ENCODE results near the gene CCND1. TPM values are rescaled to one million over a fixed set of nuclear protein-coding genes. Genes with fewer than 3 reads are reported as not detected.

The CCND1 gene
- total RNA-seq (2013; cell fraction: nucleolus; rRNA removed), result 22.7 and 23.4 TPM in 2 replicates
- 0.23 and 0.54 TPM in 2 replicates for total RNA-seq (2014; rRNA removed)
- 0.09 and 0.28 TPM in 2 replicates for total RNA-seq (2014; rRNA removed; fragmentation: Illumina TruSeq; extraction: Trizol)
- total RNA-seq (2021), result 1.5 and 2.6 TPM in 2 replicates
- 0.70 TPM for polyA plus RNA-seq (2011; ENCODE audit: low read depth)
- polyA plus RNA-seq (2011; rRNA removed), result 3.8 and 6.6 TPM in 2 replicates
- polyA plus RNA-seq (2011; cell fraction: cytosol; rRNA removed), result 8.8 and 8.9 TPM in 2 replicates
- polyA plus RNA-seq (2011; cell fraction: nucleus; rRNA removed), result 11.2 and 12.7 TPM in 2 replicates
- polyA plus RNA-seq (2012), result 1.1 and 1.8 TPM in 2 replicates
- 0.03 and 0.43 TPM in 2 replicates for polyA plus RNA-seq (2014; fragmentation: Illumina TruSeq; extraction: Trizol)
- not detected for polyA plus RNA-seq (2014; fragmentation: Nextera tagmentation; extraction: Ambion mirVana)
- polyA plus RNA-seq (2014; rRNA removed), result 0.09 and 0.17 TPM in 2 replicates
- polyA plus RNA-seq (2016; fragmentation: Nextera tagmentation; extraction: Ambion mirVana), result 1 to 10 TPM in 1 of 2 experiments, under 1 TPM in 1; 0.75 to 1.2 TPM
- 4.2 and 7.6 TPM in 2 replicates for polyA minus RNA-seq (2011; rRNA and poly(A)+ RNA removed)
- polyA minus RNA-seq (2011; cell fraction: cytosol; rRNA and poly(A)+ RNA removed), result 6.3 and 7.5 TPM in 2 replicates
- 7.9 and 12.1 TPM in 2 replicates for polyA minus RNA-seq (2011; cell fraction: nucleus; rRNA and poly(A)+ RNA removed)
- Bru-seq, nascent RNA, result percentile 58 among the genes with signal in this experiment
- BruChase-seq, experiment 1, labeled RNA remaining after a 6-hour chase, result percentile 64 among the genes with signal in this experiment
- BruChase-seq, experiment 2, labeled RNA remaining after a 2-hour chase, result percentile 69 among the genes with signal in this experiment
- long read RNA-seq, experiment 1, full-length matches to known transcripts, result 4 of 5 reads
- long read RNA-seq, experiment 1, partial matches to known transcripts, result 1 of 5 reads
- long read RNA-seq, experiment 1, other reads (novel, unspliced or antisense), result 0 of 5 reads
- long read RNA-seq, experiment 2, full-length matches to known transcripts, result 2 of 3 reads
- long read RNA-seq, experiment 2, partial matches to known transcripts, result 0 of 3 reads
- long read RNA-seq, experiment 2, other reads (novel, unspliced or antisense), result 1 of 3 reads

- CTCF ChIA-PET, result interaction anchor here (1.1 to 1.8 kb wide), 3 partner anchors 349 to 539 kb away, joined by 3 to 4 read pairs (median 3); no protein-coding TSS in a partner anchor
- TF ChIP-seq IKZF1 (conservative IDR thresholded peaks at IDR 0.05) (0 out of 2 replicates have a peak, but pooled peaks have one; percentile 34), YY1 (IDR thresholded peaks at IDR 0.05; ENCODE audit: low read depth, low read length) (no peak), RFX5 (IDR thresholded peaks at IDR 0.05; ENCODE audit: low read depth, low read length) (peak; percentile 93), TCF12 (IDR thresholded peaks at IDR 0.05; ENCODE audit: low read depth, low read length) (0 out of 2 replicates have a peak, but pooled peaks have one; percentile 34), STAT3 (IDR thresholded peaks at IDR 0.05; ENCODE audit: low read depth, low read length) (no peak), NR2F1 (conservative IDR thresholded peaks at IDR 0.05) (no peak), POLR2A (IDR thresholded peaks at IDR 0.05; ENCODE audit: low read depth, low read length) (peak; percentile 63), HSF1 (IDR thresholded peaks at IDR 0.05; ENCODE audit: low read depth, low read length) (no peak), POLR2AphosphoS5 (IDR thresholded peaks at IDR 0.05; ENCODE audit: low read length) (peak; percentile 84), POU2F2 (IDR thresholded peaks at IDR 0.05; ENCODE audit: borderline replicate concordance, low read depth, low read length) (0 out of 3 replicates have a peak, but pooled peaks have one; percentile 34), RUNX3 (IDR thresholded peaks at IDR 0.05; ENCODE audit: low read length) (no peak), CBFB (IDR thresholded peaks at IDR 0.05; ENCODE audit: low read depth) (no peak), FOS (IDR thresholded peaks at IDR 0.05; ENCODE audit: borderline replicate concordance, extremely low read depth, insufficient read length) (no peak)
- TF ChIP-seq, protein P1, sequence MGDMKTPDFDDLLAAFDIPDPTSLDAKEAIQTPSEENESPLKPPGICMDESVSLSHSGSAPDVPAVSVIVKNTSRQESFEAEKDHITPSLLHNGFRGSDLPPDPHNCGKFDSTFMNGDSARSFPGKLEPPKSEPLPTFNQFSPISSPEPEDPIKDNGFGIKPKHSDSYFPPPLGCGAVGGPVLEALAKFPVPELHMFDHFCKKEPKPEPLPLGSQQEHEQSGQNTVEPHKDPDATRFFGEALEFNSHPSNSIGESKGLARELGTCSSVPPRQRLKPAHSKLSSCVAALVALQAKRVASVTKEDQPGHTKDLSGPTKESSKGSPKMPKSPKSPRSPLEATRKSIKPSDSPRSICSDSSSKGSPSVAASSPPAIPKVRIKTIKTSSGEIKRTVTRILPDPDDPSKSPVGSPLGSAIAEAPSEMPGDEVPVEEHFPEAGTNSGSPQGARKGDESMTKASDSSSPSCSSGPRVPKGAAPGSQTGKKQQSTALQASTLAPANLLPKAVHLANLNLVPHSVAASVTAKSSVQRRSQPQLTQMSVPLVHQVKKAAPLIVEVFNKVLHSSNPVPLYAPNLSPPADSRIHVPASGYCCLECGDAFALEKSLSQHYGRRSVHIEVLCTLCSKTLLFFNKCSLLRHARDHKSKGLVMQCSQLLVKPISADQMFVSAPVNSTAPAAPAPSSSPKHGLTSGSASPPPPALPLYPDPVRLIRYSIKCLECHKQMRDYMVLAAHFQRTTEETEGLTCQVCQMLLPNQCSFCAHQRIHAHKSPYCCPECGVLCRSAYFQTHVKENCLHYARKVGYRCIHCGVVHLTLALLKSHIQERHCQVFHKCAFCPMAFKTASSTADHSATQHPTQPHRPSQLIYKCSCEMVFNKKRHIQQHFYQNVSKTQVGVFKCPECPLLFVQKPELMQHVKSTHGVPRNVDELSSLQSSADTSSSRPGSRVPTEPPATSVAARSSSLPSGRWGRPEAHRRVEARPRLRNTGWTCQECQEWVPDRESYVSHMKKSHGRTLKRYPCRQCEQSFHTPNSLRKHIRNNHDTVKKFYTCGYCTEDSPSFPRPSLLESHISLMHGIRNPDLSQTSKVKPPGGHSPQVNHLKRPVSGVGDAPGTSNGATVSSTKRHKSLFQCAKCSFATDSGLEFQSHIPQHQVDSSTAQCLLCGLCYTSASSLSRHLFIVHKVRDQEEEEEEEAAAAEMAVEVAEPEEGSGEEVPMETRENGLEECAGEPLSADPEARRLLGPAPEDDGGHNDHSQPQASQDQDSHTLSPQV (IDR thresholded peaks at IDR 0.05), result no peak
Observed at GRCh38 chr11:69640995-69641581, at the start of gene CCND1. Gene CCND1, plus strand, starts transcription at chr11:69641156. Its CDS starts 158 bp downstream, at chr11:69641314.

More at GRCh38 chr11:69640995-69641581, at the start of gene CCND1:
- FAIRE-seq, result no peak
- no peaks in the 10 kb centered on the region for H3K9me3 ChIP-seq (replicated peaks; ENCODE audit: control insufficient read depth, insufficient read depth, low read length)
- BruUV-seq (replicated peaks), result TSS peak; percentile 89
- H3K4me1 ChIP-seq (ENCODE audit: control insufficient read depth, insufficient read depth, low read length), result peaks cover 21% of the 10 kb centered on the region
- H3K4me3 ChIP-seq, result peak within 1 kb of the TSS; percentile 71; the same call in 1 of the 2 replicates
- no peaks in the 10 kb centered on the region for H3K36me3 ChIP-seq (ENCODE audit: control insufficient read depth in 2 of 2, insufficient read depth in 2 of 2, low read length in 1 of 2)
- H2AFZ ChIP-seq (ENCODE audit: control insufficient read depth, low read depth, low read length), result 0 out of 2 replicates have a peak within 1 kb of the TSS, but pooled peaks have one; percentile 7
- intact Hi-C loops (cut with micrococcal nuclease; ENCODE audit: unreplicated experiment) (loop anchor here (5.0 kb wide), 1 partner anchor 429 kb away; no protein-coding TSS in a partner anchor), in situ Hi-C loops (cut with MboI) (loop anchor here (5.0 kb wide), 1 partner anchor 349 kb away; the partner anchor contains the start of gene MYEOV)
- 3% methylated on average over 49 of the region's 49 CpGs for WGBS (ENCODE audit: insufficient coverage, insufficient replicate concordance, low lambda C conversion rate, missing lambda C conversion rate)
- peaks cover 20 to 36% of the 10 kb centered on the region in 2 experiments for H3K27me3 ChIP-seq (replicated peaks in 1 of 2; ENCODE audit: control insufficient read depth in 2 of 2, insufficient read depth in 2 of 2, low read length in 1 of 2)
- ATAC-seq, result peak; percentile 70
- no peaks in the 10 kb centered on the region for H3K79me2 ChIP-seq (ENCODE audit: control insufficient read depth, insufficient read depth, low read length)
- SMC1A ChIA-PET (ENCODE audit: uncharacterized antibody, unreplicated experiment), result interaction anchor here (0.8 to 1.6 kb wide), 2 partner anchors 344 to 345 kb away, joined by 3 to 6 read pairs; no protein-coding TSS in a partner anchor
- no peak within 1 kb of the TSS for H3K27ac ChIP-seq (ENCODE audit: control insufficient read depth, insufficient read depth)
- no peak within 1 kb of the TSS for H3K9ac ChIP-seq (ENCODE audit: control insufficient read depth, insufficient read depth, low read length)
- DNase-seq (ENCODE audit: low read depth, low spot score), result no peak
- no peaks in the 10 kb centered on the region for H4K20me1 ChIP-seq (ENCODE audit: control insufficient read depth, insufficient read depth)
- RAD21 ChIA-PET (ENCODE audit: unreplicated experiment), result interaction anchor here (2.4 to 2.9 kb wide), 2 partner anchors 364 to 539 kb away, joined by 8 to 25 read pairs; no protein-coding TSS in a partner anchor
- H3K4me2 ChIP-seq (ENCODE audit: control insufficient read depth, insufficient read depth), result peak within 1 kb of the TSS; percentile 74
- POLR2A ChIA-PET, result no interaction called here
